ENCODE measurements around the gene ACY1. TPM values are rescaled to one million over a fixed set of nuclear protein-coding genes. Genes with fewer than 3 reads are reported as not detected.

Gene ACY1
- total RNA-seq, 1 experiment from 2014 or later, result 50.3 TPM

DNA sequence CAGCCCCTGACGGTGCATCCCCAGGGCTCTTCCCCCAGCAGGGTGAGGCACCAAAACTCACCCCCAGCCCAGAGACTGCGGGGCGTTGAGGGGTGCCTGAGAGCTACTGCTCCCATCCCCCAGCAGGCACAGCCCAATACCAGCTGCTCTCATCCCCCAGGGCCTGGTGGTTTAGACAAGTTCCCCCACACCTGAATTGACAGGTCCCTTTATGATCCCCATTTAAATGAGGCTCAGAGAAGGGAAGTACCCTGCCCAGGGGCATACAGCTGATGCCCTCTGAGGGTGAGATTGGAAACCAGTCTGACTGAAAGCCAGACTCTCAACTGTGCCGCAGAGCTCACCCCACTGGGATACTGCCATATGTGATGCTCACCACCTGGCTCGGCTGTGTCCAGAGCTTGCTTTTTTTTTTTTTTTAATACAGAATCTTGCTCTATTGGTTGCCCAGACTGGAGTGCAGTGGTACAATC lies 52.9 kb downstream of the ACY1 start:
- no peak for TF ChIP-seq TCF7L2 (IDR thresholded peaks at IDR 0.05; ENCODE audit: low read depth, low read length)
- TF ChIP-seq SIN3A (IDR thresholded peaks at IDR 0.05; ENCODE audit: borderline replicate concordance, insufficient read depth, low read depth, low read length), result no peak
- TF ChIP-seq, protein P1, sequence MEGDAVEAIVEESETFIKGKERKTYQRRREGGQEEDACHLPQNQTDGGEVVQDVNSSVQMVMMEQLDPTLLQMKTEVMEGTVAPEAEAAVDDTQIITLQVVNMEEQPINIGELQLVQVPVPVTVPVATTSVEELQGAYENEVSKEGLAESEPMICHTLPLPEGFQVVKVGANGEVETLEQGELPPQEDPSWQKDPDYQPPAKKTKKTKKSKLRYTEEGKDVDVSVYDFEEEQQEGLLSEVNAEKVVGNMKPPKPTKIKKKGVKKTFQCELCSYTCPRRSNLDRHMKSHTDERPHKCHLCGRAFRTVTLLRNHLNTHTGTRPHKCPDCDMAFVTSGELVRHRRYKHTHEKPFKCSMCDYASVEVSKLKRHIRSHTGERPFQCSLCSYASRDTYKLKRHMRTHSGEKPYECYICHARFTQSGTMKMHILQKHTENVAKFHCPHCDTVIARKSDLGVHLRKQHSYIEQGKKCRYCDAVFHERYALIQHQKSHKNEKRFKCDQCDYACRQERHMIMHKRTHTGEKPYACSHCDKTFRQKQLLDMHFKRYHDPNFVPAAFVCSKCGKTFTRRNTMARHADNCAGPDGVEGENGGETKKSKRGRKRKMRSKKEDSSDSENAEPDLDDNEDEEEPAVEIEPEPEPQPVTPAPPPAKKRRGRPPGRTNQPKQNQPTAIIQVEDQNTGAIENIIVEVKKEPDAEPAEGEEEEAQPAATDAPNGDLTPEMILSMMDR (IDR thresholded peaks at IDR 0.05), result no peak
- TF ChIP-seq POLR2AphosphoS5 (IDR thresholded peaks at IDR 0.05; ENCODE audit: low read depth, low read length), result no peak
- TF ChIP-seq, protein P2, sequence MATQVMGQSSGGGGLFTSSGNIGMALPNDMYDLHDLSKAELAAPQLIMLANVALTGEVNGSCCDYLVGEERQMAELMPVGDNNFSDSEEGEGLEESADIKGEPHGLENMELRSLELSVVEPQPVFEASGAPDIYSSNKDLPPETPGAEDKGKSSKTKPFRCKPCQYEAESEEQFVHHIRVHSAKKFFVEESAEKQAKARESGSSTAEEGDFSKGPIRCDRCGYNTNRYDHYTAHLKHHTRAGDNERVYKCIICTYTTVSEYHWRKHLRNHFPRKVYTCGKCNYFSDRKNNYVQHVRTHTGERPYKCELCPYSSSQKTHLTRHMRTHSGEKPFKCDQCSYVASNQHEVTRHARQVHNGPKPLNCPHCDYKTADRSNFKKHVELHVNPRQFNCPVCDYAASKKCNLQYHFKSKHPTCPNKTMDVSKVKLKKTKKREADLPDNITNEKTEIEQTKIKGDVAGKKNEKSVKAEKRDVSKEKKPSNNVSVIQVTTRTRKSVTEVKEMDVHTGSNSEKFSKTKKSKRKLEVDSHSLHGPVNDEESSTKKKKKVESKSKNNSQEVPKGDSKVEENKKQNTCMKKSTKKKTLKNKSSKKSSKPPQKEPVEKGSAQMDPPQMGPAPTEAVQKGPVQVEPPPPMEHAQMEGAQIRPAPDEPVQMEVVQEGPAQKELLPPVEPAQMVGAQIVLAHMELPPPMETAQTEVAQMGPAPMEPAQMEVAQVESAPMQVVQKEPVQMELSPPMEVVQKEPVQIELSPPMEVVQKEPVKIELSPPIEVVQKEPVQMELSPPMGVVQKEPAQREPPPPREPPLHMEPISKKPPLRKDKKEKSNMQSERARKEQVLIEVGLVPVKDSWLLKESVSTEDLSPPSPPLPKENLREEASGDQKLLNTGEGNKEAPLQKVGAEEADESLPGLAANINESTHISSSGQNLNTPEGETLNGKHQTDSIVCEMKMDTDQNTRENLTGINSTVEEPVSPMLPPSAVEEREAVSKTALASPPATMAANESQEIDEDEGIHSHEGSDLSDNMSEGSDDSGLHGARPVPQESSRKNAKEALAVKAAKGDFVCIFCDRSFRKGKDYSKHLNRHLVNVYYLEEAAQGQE (IDR thresholded peaks at IDR 0.05; ENCODE audit: insufficient read depth in 1 of 2, low read depth in 2 of 2, low read length in 1 of 2), result no peak
- Histone ChIP-seq H3K9me3 (ENCODE audit: control insufficient read depth, insufficient read depth, low read depth, low read length) (no peaks in the 10 kb centered on the region), H3K27ac (ENCODE audit: low read length) (no peak overlapping the region), H3K27me3 (ENCODE audit: control insufficient read depth, insufficient read depth, low read length) (no peaks in the 10 kb centered on the region), H3K4me3 (ENCODE audit: low read depth in 2 of 2, low read length in 2 of 2) (no peak overlapping the region), H3K4me1 (ENCODE audit: control insufficient read depth, insufficient read depth, low read length) (no peaks in the 10 kb centered on the region), H3K36me3 (ENCODE audit: control insufficient read depth, insufficient read depth, low read length) (no peaks in the 10 kb centered on the region)
- in situ Hi-C loops (cut with HindIII; ENCODE audit: low pct_unique_long_range_greater_than_20kb, low sequenced_read_pairs), result no loop called here
- no TSS peak for BruUV-seq (replicated peaks)
- ATAC-seq (no peak), DNase-seq (ENCODE audit: low read depth, low spot score) (no peak)
- POLR2A ChIA-PET, result no interaction called here
- CTCF ChIA-PET, result interaction anchor here (0.6 to 0.7 kb wide), 4 partner anchors 9 to 107 kb away, joined by 3 to 4 read pairs (median 4); no protein-coding TSS in a partner anchor
- intact Hi-C loops (cut with micrococcal nuclease; ENCODE audit: unreplicated experiment), result no loop called here

DNA sequence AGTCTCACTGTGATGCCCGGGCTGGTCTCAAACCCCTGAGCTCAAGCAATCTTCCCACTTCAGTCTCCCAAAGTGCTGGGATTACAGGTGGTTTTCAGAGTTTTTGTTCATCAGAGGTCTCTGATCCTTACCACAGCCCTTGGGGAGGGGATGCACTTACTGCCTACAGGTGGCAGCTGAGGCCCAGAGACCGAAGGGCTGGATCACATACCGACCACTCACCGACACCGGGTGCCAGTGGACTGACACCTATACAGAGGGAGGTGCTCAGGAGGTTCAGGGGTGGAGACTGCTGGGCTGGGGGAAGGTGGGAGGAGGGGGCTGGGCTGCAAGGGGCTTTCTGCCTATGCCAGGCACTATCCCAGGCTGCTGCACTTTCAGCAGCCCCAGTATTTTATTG lies 53.5 kb downstream of the ACY1 start:
- no TSS peak for BruUV-seq (replicated peaks)
- Histone ChIP-seq H3K27ac (ENCODE audit: low read length) (no peak overlapping the region), H3K36me3 (ENCODE audit: control insufficient read depth, insufficient read depth, low read length) (no peaks in the 10 kb centered on the region), H3K4me1 (ENCODE audit: control insufficient read depth, insufficient read depth, low read length) (no peaks in the 10 kb centered on the region), H3K4me3 (ENCODE audit: low read depth in 2 of 2, low read length in 2 of 2) (no peak overlapping the region), H3K9me3 (ENCODE audit: control insufficient read depth, insufficient read depth, low read depth, low read length) (no peaks in the 10 kb centered on the region), H3K27me3 (ENCODE audit: control insufficient read depth, insufficient read depth, low read length) (no peaks in the 10 kb centered on the region)
- intact Hi-C loops (cut with micrococcal nuclease; ENCODE audit: unreplicated experiment) (no loop called here), in situ Hi-C loops (cut with HindIII; ENCODE audit: low pct_unique_long_range_greater_than_20kb, low sequenced_read_pairs) (no loop called here)
- ChIA-PET POLR2A (no interaction called here), CTCF (interaction anchor here (0.7 kb wide), 3 partner anchors 8 to 106 kb away, joined by 4 read pairs; no protein-coding TSS in a partner anchor)
- no peak for DNase-seq (ENCODE audit: low read depth, low spot score)
- ATAC-seq, result no peak
- no peak for TF ChIP-seq SIN3A (IDR thresholded peaks at IDR 0.05; ENCODE audit: borderline replicate concordance, insufficient read depth, low read depth, low read length)
- TF ChIP-seq, protein P2 (IDR thresholded peaks at IDR 0.05; ENCODE audit: insufficient read depth in 1 of 2, low read depth in 2 of 2, low read length in 1 of 2), result no peak

Data from Panc1 (cell line).